ENCODE data around the gene PPP2R1B. TPM values are rescaled to one million over a fixed set of nuclear protein-coding genes. Genes with fewer than 3 reads are reported as not detected.

Gene PPP2R1B
- polyA plus RNA-seq, 2 of the 4 experiments (the other 2 are of a cell fraction), result 18.6 to 24.7 TPM

DNA sequence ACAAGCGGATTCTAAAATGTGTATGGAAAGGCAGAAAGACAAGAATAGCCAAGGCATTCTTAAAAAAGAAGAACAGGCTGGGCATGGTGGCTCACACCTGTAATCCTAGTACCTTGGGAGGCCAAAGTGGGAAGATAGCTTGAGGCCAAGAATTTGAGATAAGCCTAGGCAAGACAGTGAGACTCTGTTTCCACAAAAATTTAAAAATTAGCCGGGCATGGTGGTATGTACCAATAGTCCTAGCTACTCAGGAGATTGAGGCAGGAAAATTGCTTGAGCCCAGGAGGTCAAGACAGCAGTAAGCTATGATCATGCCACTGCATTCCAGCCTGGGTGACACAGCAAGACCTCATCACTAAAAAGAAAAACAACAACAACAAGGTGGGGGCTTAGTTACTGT is 46.0 kb upstream of the PPP2R1B start:
- Histone ChIP-seq H3K27ac (no peak overlapping the region), H3K9me3 (no peaks in the 10 kb centered on the region), H3K4me2 (no peak overlapping the region), H3K4me3 (no peak overlapping the region), H3K4me1 (no peaks in the 10 kb centered on the region)
- no peak for DNase-seq (ENCODE audit: low read depth in 1 of 2, low spot score in 1 of 2)
- CTCF ChIA-PET, result no interaction called here
- POLR2A ChIA-PET, result no interaction called here
- WGBS (ENCODE audit: missing lambda C conversion rate), result 93% methylated on average over 2 of the region's 2 CpGs
- FAIRE-seq, result no peak
- no peak for TF ChIP-seq RNF2 (IDR thresholded peaks at IDR 0.05; ENCODE audit: borderline replicate concordance, low read depth)
- ATAC-seq, result no peak

DNA sequence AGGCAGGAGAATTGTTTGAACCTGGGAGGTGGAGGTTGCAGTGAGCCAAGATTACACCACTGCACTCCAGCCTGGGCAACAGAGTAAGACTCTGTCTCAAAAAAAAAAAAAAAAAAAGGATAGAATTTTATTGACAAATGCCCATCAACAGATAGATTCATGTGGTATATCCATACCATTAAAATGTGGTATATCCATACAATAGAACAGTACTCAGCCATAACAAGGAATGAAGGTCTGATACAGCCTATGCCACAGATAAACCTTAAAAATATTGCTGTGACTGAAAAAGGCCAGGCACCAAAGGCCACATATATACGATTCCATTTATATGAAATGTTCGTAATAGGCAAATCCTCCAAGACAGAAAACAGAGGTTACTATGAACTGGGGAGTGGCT is 45.3 kb upstream of the PPP2R1B start:
- Histone ChIP-seq H3K27ac (no peak overlapping the region), H3K4me1 (no peaks in the 10 kb centered on the region), H3K4me2 (no peak overlapping the region), H3K4me3 (no peak overlapping the region), H3K9me3 (no peaks in the 10 kb centered on the region)
- WGBS (ENCODE audit: missing lambda C conversion rate), result 93% methylated on average over 2 of the region's 2 CpGs
- ATAC-seq, result no peak
- ChIA-PET POLR2A (no interaction called here), CTCF (interaction anchor here (0.9 kb wide), 1 partner anchor 18 kb away, joined by 5 read pairs; no protein-coding TSS in a partner anchor)
- no peak for DNase-seq (ENCODE audit: low read depth in 1 of 2, low spot score in 1 of 2)
- TF ChIP-seq, protein P1, sequence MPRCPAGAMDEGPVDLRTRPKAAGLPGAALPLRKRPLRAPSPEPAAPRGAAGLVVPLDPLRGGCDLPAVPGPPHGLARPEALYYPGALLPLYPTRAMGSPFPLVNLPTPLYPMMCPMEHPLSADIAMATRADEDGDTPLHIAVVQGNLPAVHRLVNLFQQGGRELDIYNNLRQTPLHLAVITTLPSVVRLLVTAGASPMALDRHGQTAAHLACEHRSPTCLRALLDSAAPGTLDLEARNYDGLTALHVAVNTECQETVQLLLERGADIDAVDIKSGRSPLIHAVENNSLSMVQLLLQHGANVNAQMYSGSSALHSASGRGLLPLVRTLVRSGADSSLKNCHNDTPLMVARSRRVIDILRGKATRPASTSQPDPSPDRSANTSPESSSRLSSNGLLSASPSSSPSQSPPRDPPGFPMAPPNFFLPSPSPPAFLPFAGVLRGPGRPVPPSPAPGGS (IDR thresholded peaks at IDR 0.05), result no peak
- TF ChIP-seq CBX2 (IDR thresholded peaks at IDR 0.05; ENCODE audit: borderline replicate concordance, low read depth) (no peak), MAFK (IDR thresholded peaks at IDR 0.05; ENCODE audit: partially characterized antibody) (no peak), NR3C1 (IDR thresholded peaks at IDR 0.05) (no peak), FOXS1 (CRISPR knock-in tag; IDR thresholded peaks at IDR 0.05) (no peak), MAZ (IDR thresholded peaks at IDR 0.05; ENCODE audit: borderline replicate concordance, low read depth, low read length) (no peak), HEYL (CRISPR knock-in tag; IDR thresholded peaks at IDR 0.05) (no peak), GATA3 (IDR thresholded peaks at IDR 0.05; ENCODE audit: borderline replicate concordance) (no peak), NPAS2 (CRISPR knock-in tag; IDR thresholded peaks at IDR 0.05; ENCODE audit: borderline replicate concordance) (no peak)
- TF ChIP-seq, protein P2, sequence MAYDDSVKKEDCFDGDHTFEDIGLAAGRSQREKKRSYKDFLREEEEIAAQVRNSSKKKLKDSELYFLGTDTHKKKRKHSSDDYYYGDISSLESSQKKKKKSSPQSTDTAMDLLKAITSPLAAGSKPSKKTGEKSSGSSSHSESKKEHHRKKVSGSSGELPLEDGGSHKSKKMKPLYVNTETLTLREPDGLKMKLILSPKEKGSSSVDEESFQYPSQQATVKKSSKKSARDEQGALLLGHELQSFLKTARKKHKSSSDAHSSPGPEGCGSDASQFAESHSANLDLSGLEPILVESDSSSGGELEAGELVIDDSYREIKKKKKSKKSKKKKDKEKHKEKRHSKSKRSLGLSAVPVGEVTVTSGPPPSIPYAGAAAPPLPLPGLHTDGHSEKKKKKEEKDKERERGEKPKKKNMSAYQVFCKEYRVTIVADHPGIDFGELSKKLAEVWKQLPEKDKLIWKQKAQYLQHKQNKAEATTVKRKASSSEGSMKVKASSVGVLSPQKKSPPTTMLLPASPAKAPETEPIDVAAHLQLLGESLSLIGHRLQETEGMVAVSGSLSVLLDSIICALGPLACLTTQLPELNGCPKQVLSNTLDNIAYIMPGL (CRISPR knock-in tag; IDR thresholded peaks at IDR 0.05; ENCODE audit: borderline replicate concordance), result no peak
- TF ChIP-seq, protein P3, sequence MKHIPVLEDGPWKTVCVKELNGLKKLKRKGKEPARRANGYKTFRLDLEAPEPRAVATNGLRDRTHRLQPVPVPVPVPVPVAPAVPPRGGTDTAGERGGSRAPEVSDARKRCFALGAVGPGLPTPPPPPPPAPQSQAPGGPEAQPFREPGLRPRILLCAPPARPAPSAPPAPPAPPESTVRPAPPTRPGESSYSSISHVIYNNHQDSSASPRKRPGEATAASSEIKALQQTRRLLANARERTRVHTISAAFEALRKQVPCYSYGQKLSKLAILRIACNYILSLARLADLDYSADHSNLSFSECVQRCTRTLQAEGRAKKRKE (CRISPR knock-in tag; IDR thresholded peaks at IDR 0.05; ENCODE audit: low read depth), result no peak
- TF ChIP-seq, protein P4, sequence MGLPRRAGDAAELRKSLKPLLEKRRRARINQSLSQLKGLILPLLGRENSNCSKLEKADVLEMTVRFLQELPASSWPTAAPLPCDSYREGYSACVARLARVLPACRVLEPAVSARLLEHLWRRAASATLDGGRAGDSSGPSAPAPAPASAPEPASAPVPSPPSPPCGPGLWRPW (IDR thresholded peaks at IDR 0.05), result no peak
- TF ChIP-seq, protein P5, sequence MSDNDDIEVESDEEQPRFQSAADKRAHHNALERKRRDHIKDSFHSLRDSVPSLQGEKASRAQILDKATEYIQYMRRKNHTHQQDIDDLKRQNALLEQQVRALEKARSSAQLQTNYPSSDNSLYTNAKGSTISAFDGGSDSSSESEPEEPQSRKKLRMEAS (IDR thresholded peaks at IDR 0.05), result no peak
- TF ChIP-seq, protein P6, sequence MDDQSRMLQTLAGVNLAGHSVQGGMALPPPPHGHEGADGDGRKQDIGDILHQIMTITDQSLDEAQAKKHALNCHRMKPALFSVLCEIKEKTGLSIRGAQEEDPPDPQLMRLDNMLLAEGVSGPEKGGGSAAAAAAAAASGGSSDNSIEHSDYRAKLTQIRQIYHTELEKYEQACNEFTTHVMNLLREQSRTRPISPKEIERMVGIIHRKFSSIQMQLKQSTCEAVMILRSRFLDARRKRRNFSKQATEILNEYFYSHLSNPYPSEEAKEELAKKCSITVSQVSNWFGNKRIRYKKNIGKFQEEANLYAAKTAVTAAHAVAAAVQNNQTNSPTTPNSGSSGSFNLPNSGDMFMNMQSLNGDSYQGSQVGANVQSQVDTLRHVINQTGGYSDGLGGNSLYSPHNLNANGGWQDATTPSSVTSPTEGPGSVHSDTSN (IDR thresholded peaks at IDR 0.05), result no peak
- no peak for FAIRE-seq

DNA sequence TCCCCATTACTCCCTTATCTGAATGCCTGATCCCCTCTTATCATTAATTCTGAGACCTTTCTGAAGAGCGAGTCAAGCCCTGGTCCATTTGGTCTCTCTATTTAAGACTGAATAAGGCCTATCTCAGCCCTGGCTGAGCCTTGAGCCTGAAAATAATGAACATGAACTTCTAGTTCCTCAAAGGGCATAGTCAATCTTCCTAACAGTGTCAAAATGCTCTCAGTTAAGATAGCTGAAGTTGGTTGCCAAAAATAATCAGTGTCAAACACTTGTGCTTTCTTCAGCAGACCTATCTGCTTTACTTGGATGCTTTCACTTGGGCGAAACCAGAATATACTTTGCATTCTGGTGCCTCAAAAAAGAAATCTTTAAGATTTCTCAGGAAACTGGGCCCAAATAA is 42.6 kb upstream of the PPP2R1B start:
- no peak for DNase-seq (ENCODE audit: low read depth in 1 of 2, low spot score in 1 of 2)
- FAIRE-seq, result no peak
- ATAC-seq, result no peak
- Histone ChIP-seq H3K9me3 (no peaks in the 10 kb centered on the region), H3K4me3 (no peak overlapping the region), H3K4me1 (no peaks in the 10 kb centered on the region), H3K4me2 (no peak overlapping the region), H3K27ac (no peak overlapping the region)
- TF ChIP-seq, protein P2 (CRISPR knock-in tag; IDR thresholded peaks at IDR 0.05; ENCODE audit: borderline replicate concordance), result no peak
- TF ChIP-seq TP53 (CRISPR knock-in tag; IDR thresholded peaks at IDR 0.05) (no peak), GATA3 (IDR thresholded peaks at IDR 0.05; ENCODE audit: borderline replicate concordance) (no peak), ZC3H11A (IDR thresholded peaks at IDR 0.05) (no peak), FOSL2 (IDR thresholded peaks at IDR 0.05) (no peak), FOSL2 (CRISPR knock-in tag; IDR thresholded peaks at IDR 0.05) (no peak), NFE2L2 (conservative IDR thresholded peaks at IDR 0.05; ENCODE audit: low read length) (no peak), POLR2A (IDR thresholded peaks at IDR 0.05; ENCODE audit: low read length) (no peak), EP300 (IDR thresholded peaks at IDR 0.05) (no peak), CBX8 (IDR thresholded peaks at IDR 0.05) (no peak), BHLHE40 (IDR thresholded peaks at IDR 0.05; ENCODE audit: low read depth, low read length) (no peak), RFX5 (IDR thresholded peaks at IDR 0.05) (no peak), CBX2 (IDR thresholded peaks at IDR 0.05; ENCODE audit: borderline replicate concordance, low read depth) (no peak), NPAS2 (CRISPR knock-in tag; IDR thresholded peaks at IDR 0.05; ENCODE audit: borderline replicate concordance) (no peak), TFCP2L1 (CRISPR knock-in tag; IDR thresholded peaks at IDR 0.05) (no peak)
- TF ChIP-seq, protein P7, sequence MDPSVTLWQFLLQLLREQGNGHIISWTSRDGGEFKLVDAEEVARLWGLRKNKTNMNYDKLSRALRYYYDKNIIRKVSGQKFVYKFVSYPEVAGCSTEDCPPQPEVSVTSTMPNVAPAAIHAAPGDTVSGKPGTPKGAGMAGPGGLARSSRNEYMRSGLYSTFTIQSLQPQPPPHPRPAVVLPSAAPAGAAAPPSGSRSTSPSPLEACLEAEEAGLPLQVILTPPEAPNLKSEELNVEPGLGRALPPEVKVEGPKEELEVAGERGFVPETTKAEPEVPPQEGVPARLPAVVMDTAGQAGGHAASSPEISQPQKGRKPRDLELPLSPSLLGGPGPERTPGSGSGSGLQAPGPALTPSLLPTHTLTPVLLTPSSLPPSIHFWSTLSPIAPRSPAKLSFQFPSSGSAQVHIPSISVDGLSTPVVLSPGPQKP (IDR thresholded peaks at IDR 0.05; ENCODE audit: low read depth, low read length), result no peak
- TF ChIP-seq, protein P5 (IDR thresholded peaks at IDR 0.05), result no peak
- 91% methylated on average over 2 of the region's 2 CpGs for WGBS (ENCODE audit: missing lambda C conversion rate)
- ChIA-PET POLR2A (no interaction called here), CTCF (no interaction called here)

Measured in A549 (cell line).